Measurements from ENCODE around the gene LY6G5B.

The LY6G5B gene, protein sequence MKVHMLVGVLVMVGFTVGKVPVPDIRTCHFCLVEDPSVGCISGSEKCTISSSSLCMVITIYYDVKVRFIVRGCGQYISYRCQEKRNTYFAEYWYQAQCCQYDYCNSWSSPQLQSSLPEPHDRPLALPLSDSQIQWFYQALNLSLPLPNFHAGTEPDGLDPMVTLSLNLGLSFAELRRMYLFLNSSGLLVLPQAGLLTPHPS

DNA sequence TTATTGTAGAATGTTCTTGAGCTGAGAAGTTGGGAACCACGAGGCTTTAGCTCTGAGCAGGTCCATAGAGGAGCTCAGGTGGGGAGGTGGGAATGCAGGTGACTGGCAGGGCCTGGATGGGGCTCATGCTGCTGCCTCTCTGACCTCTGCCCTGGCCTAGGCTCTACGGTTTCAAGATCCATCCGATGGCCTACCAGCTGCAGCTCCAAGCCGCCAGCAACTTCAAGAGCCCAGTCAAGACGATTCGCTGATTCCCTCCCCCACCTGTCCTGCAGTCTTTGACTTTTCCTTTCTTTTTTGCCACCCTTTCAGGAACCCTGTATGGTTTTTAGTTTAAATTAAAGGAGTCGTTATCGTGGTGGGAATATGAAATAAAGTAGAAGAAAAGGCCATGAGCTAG lies at the start of gene LY6G5B:
TSS of gene LY6G5B (plus strand) at position 301 of the 400 bp plus-strand sequence. CDS start 975 bp downstream, outside the sequence.
- DNase-seq, result no peak

DNA sequence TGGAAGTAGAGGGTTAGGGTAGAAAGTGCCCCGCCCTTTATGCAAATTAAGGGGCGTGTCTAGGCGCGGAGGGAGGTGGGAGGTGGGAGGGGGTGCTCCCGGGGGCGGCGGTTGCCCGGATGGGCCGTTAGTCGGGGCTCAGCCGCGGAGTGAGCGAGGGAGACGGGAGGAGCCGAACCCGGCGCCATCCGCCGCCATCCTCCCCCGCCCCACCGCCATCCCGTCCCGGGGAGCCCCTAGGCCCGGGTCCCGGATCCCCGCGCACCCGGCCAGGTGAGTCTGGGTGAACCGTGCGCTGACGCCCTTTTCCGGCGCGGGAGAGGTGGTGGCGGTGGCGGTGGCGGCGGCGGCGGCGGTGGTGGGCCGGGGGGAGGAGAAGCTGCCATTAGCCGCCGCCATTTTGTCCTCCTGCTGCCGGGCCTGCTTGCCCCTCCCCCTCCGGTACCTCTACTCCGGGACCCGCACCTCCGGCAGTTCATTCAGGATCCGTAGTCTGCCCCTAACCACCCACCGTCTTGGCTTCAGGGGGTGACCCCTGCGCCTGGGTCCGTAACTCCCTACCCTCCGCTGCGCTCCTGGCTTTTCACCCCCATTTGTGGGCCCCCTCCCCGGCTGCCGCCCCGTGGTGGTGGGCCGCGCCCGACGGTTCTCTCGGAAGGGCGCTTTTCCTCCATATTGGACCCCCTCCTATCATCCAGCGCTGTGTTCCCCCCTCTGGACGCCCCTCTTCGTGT lies 49.0 kb upstream of the LY6G5B start, which contains the start of gene PRRC2A:
TSS of gene PRRC2A (plus strand) at position 130 of the 734 bp plus-strand sequence. CDS start 2,075 bp downstream, outside the sequence.
- DNase-seq, result no peak

DNA sequence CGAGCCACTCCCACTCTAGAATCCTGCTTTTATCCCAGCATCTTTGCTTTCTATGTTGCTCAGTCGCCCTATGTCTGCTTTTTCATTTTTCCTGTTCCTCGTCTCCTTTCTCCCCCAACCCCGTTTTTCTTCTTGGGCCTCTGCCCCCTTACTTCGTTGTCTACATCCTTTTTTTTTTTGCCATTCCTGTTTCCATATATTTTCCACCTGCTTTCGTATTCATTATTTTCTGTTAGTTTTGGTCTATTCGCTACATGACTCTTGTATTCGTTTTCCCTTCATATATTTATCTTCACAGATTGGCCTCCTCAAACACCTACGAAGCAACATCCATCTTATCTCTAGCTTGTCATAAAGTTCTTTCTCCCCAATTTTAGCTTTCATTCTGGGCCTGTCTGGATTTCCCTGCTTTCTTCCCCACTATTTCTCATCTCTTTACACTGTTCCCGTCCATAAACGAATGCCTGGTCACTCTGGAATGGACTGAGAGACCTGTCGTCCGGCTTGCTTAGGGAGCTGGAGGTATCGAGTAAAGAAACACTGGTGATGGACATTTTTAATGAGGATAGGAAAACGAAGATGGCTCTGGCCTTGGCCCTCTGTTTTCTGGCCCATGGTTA lies 48.3 kb upstream of the LY6G5B start:
- DNase-seq, result no peak

DNA sequence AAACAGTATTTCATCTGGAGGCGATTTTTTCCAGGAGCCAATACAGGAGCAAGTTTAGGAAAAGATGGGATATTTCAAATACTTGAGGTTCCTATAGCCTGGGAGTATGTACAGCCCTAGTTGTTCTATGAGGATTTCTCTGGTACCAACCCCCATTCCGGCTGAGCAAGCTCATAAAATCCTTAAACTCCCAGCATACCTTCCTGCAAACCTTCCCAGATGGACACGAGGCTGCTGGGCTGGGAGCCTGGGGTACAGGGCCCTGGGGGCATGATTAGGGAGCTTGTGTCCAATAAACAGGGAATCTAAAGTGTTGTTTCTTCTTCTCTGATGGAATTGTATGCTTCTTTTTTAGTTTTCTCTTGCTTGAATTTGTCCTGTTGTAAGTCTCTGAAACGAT lies 47.8 kb upstream of the LY6G5B start:
- DNase-seq, result no peak

DNA sequence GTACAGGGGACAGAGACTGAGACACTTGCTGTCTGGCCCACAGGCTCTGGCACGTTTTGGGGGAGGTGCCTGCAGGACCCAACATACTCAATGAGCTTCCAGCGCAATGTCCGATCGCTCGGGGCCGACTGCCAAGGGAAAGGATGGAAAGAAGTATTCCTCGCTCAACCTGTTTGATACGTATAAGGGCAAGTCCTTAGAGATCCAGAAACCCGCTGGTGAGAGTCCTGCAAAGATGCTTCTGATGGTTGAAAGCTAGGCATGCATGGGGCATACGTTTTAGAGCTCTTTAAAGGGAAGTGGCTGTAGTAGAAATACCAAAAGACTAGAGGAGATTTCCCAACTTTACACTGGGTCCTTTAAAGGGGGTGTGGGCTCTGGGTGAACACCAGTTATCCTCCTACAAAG lies 47.1 kb upstream of the LY6G5B start:
- DNase-seq, result no peak

DNA sequence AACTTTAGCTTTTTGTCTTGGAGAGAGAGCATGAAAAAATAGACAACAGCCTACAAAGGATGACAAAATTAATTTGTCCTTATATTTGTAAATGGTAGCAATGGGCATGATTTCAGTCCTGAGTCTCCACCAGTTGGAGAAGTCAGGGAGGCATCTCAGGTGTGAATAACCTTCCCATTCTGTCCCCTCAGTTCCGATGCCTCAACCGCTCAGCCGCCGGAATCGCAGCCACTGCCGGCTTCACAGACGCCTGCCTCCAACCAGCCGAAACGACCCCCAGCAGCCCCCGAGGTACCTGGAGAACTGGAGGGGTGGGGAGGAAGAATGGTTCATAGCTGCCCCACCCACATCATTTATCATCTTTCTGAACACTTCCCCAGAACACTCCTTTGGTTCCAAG lies 45.7 kb upstream of the LY6G5B start:
- no peak for DNase-seq

DNA sequence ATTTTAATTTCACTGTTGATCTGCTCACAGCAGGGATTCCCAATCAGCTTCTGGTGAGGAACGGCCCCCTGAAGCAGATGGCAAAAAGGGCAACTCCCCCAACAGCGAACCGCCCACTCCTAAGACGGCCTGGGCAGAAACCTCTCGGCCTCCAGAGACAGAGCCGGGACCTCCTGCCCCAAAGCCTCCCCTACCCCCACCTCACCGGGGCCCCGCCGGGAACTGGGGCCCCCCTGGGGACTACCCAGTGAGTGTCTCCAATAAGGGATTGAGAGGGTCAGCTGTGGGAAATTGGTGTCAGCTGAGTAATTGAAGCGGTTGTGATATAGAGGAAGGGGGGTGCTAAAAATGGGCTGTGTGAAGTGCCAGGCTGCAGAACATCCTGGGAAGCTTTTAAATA lies 42.8 kb upstream of the LY6G5B start:
- no peak for DNase-seq

DNA sequence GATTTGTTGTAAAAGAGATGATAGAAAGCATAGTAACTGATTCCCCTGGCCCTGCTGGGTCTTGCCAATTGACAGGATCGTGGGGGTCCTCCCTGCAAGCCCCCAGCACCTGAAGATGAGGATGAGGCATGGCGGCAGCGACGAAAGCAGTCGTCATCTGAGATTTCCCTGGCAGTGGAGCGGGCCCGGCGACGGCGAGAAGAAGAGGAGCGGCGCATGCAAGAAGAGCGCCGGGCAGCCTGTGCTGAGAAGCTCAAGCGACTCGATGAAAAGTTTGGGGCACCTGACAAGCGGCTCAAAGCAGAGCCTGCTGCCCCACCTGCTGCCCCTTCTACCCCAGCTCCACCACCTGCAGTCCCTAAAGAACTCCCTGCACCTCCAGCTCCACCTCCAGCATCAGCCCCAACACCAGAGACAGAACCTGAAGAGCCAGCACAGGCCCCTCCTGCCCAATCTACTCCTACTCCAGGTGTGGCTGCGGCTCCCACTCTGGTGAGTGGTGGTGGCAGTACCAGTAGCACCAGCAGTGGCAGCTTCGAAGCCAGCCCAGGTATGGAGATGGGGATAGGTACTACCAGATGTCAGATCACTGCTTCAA lies 42.0 kb upstream of the LY6G5B start:
- no peak for DNase-seq

DNA sequence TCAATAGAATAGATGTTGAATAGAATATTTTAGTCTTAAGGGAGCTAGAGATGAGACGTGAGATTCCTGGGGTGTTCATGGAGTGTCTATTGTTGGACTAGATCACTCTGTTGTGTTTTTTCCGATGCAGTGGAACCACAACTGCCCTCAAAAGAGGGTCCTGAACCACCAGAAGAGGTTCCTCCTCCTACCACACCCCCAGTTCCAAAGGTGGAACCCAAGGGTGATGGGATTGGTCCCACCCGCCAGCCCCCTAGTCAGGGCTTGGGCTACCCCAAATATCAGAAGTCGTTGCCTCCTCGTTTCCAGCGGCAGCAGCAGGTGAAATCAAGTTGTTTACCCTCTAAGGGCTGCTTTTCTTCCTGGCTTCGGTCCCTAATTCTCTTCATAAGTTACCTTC lies 40.8 kb upstream of the LY6G5B start:
- no peak for DNase-seq

DNA sequence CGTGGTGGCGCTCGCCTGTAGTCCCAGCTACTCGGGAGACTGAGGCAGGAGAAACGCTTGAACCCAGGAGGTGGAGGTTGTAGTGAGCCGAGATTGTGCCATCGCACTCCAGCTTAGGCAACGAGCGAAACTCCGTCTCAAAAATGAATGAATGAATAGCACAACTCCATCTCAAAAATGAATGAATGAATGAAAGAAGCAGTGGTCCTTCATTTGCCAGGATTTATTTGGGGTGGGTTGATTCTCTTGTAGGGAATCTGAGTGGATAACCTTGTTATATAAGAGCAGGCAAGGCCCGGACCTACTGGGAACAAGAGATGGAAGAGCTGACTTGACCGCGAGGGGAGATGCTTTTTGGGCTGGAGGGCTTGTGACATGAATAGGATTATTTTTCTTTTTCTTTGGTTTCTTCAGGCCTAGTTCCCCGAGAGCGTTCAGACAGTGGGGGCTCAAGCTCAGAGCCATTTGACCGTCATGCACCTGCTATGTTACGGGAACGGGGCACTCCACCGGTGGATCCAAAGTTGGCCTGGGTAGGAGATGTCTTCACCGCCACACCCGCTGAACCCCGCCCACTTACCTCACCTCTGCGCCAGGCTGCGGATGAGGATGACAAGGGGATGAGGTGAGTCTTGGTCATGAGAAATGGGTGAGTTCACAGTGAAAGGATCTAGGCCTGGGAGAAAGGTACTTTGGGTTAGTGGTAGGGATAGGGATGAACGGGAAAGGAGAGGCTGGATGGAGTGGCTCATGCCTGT lies 39.4 kb upstream of the LY6G5B start:
- DNase-seq, result no peak

DNA sequence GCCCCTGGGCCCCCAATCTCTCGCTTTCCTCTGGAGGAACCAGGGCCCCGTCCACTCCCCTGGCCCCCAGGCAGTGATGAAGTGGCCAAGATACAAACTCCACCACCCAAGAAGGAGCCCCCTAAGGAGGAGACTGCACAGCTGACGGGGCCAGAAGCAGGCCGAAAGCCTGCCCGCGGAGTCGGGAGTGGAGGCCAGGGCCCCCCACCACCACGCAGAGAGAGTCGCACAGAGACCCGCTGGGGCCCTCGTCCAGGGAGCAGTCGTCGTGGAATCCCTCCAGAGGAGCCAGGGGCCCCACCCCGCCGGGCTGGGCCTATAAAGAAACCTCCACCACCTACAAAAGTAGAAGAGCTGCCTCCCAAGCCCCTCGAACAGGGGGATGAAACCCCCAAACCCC lies 38.6 kb upstream of the LY6G5B start:
- DNase-seq, result no peak

DNA sequence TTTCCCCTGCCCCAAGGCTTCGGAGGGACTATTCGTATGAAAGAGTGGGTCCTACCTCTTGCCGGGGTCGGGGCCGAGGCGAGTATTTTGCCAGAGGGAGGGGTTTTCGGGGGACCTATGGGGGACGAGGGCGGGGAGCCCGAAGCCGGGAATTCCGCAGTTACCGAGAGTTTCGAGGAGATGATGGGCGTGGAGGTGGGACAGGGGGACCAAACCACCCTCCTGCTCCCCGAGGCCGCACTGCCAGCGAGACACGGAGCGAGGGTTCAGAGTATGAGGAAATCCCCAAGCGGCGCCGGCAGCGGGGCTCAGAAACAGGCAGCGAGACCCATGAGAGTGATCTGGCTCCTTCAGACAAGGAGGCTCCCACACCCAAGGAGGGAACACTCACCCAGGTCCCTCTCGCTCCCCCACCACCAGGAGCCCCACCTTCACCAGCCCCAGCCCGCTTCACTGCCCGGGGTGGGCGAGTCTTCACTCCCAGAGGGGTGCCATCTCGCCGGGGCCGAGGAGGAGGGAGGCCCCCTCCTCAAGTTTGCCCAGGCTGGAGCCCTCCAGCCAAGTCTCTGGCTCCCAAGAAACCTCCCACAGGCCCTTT lies 38.0 kb upstream of the LY6G5B start:
- DNase-seq, result no peak

DNA sequence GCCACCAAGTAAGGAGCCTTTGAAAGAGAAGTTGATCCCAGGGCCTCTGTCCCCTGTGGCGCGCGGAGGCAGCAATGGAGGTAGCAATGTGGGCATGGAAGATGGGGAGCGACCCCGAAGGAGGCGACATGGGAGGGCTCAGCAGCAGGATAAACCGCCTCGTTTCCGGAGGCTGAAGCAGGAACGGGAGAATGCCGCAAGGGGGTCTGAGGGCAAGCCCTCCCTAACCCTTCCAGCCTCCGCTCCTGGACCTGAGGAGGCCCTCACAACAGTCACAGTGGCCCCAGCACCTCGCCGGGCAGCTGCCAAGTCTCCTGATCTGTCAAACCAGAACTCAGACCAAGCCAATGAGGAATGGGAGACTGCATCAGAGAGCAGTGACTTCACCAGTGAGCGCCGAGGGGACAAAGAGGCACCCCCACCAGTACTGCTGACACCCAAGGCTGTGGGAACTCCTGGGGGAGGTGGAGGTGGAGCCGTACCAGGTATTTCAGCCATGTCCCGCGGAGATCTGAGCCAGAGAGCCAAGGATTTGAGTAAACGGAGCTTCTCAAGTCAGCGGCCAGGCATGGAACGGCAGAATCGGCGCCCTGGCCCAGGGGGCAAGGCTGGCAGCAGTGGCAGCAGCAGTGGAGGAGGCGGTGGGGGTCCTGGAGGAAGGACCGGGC lies 37.4 kb upstream of the LY6G5B start:
- DNase-seq, result no peak

DNA sequence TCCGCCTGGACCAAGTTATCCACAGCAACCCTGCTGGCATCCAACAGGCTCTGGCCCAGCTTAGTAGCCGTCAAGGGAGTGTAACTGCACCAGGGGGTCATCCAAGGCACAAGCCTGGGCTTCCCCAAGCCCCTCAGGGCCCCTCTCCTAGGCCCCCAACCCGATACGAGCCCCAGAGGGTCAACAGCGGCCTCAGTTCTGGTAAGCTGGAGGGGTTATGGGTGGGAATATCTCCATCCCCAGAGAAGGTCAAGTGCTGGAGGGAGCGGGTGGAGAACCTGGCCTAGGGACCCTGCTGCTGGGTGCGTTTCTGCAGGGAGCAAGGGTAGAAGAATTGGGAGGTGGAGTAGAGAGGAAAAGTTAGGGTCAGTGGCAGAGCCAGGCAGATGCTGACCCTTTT lies 36.3 kb upstream of the LY6G5B start:
- DNase-seq, result no peak

DNA sequence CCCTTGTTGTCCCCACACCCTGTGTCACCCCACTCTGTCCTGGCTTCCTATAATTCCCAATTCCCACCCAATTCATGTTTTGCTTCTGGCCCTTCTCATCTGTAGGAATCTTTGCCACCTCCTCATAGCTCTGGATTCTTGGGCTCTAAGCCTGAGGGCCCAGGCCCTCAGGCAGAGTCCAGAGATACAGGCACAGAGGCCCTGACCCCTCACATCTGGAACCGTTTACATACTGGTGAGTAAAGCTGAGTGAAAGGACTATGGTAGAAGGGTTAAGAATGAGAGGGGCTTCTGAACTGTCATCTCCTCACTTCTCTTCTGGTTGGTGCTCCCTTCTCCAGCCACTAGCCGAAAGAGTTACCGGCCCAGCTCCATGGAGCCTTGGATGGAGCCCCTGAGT lies 35.6 kb upstream of the LY6G5B start:
- DNase-seq, result no peak

DNA sequence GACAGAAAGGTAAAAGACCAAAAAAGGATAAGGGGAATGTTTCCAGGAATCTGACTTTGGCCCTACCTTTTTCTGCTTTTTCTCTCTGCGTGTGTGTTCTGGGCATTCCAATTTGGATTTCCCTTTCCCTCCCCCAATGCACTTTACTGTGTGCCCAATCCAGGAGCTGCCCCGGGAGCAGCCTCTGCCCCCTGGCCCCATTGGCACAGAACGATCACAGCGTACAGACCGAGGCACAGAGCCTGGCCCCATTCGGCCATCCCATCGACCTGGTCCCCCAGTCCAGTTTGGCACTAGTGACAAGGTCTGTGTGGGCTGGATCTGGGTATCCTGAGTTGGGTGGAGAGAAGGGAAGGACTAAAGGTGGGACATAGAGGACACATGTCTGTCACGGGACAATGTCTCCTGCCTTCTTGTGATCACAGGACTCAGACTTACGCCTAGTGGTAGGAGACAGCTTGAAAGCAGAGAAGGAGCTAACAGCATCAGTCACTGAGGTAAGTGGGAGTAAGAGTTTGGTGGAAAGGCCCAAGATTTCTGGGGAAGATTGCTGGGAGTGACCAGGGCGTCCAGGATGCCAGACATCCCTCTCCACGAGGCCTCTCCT lies 34.7 kb upstream of the LY6G5B start:
- no peak for DNase-seq

DNA sequence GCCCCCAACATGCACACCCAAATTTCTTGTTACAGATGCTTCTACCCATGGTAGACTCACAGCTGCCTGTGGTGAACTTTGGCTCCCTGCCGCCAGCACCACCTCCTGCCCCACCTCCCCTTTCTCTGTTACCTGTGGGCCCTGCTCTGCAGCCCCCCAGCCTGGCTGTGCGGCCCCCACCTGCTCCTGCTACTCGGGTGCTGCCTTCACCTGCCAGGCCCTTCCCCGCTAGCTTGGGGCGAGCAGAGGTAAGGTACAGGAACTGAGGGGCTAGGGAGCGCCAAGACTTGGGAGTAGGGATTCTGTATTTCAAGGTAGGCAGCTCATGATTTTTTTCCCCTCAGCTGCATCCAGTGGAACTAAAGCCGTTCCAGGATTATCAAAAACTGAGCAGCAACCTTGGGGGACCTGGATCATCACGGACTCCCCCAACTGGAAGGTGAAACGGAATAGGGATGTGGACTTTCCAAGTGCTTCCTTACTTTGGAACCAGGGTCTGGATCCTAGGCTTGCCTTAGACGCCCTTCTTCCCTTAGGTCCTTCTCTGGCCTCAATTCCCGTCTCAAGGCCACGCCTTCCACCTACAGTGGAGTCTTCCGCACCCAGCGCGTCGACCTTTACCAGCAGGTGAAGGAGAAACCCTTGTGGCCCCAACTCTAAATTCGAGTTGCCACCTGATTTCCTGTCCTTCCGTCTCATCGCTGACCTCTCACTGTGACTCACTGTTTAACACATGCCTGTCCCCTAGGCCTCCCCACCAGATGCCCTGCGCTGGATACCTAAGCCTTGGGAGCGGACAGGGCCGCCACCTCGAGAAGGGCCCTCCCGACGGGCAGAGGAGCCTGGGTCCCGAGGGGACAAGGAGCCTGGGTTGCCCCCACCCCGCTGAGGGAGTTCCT lies 32.8 kb upstream of the LY6G5B start:
- no peak for DNase-seq

DNA sequence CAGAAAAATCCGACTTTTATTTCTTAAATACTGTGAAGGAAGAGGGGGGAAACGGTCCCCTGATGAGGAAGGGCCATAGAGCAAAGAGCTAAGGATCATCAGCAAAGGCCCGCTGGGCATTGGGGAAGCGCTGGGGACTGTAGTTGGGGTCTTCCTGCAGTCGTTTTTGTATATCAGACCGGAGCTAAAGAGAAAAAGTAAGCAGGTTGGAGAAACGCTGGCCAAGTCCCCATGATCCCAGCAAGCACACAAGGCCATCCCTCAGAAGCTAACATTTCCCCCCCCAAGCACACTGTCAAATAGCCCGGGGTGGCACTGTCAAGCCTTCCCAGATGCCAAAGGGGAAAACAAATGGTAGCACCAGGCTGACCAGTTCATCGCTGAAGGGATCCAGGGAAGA lies 30.7 kb upstream of the LY6G5B start:
- DNase-seq, result no peak

DNA sequence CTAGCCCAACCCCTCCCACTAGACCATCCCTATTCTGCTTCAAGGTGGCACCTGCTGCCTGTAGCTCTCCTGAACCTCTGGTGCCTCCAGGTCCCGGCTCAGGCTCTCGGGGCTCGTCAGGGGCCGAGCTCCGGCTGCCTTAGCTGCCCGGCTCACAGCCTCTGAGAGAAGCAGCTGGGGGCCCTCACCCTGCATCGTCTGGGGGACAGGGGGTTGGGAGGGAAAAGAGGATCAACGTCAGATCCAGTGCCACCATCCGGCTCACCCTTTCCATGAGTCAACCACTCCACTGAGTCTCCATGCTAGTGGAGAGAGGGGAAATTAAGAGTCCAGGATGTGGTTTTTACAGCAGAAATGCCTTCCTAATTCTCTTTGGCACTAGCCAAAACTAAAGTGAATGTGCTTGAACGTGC lies 30.3 kb upstream of the LY6G5B start:
- DNase-seq, result no peak

DNA sequence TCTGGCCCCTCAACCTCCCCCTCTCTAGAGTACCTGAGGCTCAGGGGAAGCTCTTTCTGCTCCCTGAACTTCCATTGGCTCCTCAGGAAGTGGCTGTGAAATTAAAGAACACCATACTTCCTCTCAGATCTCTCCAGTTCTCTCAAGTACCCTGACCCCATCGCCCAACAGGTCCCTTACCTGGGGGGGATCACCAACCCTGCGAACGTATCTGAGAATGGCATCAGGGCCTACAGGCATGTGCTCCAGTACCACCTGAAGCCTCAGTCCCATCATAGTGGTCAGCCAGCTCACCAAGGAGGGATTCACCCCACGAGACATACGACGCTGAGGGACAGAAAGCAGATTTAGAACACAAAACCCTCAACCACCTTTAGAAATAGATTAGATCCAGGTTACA lies 29.2 kb upstream of the LY6G5B start:
- no peak for DNase-seq

DNA sequence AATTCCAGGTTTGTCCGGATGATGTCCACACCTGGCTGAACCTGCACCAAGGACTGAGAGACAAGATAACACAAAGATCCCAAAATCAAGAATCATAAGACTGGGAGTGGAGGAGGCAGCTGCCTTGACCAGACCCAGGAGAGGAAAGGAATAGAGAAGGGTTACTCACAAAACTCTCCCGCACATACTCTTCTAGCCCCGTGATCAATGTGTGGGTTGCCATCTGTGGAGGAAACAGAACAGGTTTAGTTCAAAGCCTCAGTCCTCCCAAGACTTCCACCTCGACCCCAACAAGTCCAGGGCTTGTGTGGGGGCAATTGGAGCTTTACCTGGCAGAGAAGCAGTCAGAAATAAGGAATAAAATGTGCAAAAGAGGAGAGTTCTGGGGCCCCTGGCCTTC lies 28.4 kb upstream of the LY6G5B start:
- no peak for DNase-seq
